ENCODE data around the gene DDX41.
A peak's percentile ranks its signal among the peaks of the same experiment; 100 is the strongest.

The DDX41 gene

DNA sequence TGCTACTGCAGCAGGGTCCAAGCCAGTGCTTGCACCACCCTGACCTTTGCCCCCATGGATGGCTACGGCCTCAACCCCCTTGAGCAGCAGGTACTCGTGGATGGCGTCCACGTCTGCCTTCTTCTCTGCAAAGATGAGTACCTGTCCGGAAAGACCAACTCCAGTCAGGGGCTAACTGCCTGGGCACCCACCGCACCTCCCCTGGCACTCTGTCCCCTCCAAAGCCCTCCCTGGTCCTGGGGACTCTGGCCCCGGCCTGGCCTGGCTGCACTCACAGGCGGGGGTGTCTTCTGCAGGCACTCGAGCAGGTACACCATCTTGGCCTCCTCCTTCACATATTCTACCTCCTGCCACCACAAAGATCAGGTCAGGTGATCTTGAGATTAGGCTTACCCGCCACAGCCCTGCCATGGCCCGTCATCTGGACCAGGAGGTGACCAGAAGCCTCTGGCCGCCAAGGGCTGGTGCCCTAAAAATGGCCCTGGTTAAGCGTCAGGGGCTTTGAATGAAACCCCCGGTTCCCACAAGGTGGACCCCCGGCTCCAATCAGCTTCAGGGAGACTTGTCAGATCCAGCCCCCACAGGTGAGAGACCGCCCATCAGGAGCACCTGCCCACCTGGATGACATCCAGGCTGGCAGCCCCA is 3.9 kb downstream of the DDX41 start:
- no peak for DNase-seq (ENCODE audit: low read depth)

DNA sequence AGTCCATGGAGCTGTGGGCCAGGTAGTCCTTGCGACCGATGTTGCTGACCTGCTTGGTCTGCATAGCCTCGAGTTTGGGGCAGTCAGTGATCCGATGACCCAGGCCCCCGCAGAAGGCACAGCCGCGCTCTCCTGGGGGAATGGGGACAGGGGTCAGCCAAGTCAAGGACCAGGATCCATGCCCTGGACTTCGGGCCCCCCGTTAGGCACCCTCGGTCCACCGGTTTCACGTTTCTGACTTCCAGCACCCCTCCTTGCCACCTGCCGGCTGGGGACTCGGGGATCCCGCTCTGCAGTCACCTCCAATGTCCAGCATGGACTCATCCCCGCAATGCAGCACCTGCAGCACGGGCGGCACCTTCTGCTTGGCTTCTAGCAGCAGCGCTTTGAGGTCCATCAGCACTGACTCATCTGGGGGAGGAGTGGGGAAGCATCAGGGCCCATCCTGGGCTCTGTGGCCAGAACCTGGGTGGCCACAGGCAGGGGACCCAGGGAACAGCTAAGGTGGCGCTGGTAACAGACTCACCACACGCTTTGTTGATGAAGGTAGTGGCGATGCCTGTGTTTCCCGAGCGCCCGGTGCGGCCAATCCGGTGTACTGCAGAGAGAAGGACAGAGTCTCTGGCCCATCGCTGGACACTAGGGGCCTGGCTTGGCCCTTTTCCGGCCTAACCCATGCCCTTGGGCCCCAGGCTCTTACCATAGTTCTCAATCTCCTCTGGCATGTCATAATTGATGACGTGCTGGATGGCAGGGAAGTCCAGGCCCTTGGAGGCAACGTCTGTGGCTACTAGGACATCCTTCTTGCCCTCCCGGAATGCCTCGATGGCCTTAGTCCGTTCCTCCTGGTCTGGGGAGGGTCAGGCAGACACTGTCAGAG is 4.7 kb downstream of the DDX41 start:
- no peak for DNase-seq (ENCODE audit: low read depth)

GRCh38 chr5:177511181-177511580 is 5.6 kb downstream of the DDX41 start:
- DNase-seq (ENCODE audit: low read depth) = no peak

DNA sequence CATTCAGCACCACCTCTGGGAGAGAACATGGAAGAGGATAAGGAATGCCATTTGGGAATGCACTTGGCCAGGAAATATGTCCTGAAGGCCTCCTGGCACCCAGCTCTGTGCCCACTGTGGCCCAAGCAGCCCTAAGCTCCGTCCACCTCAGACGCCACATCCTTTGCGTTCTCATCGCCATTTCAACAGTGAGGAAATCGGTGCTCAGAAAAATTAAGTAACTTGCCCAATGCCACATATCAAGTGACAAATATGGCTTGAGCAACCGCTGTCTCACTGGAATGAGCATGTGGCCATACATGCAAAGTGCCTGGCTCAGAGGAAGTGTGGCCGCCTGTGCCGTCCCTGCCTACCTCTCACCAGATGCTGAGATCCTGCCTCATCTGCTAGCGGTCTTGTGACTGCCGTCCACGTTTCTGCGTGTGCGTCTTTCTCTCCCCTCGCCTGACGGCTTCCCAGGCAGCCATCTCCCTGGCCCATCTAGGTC is 6.2 kb downstream of the DDX41 start:
- DNase-seq (ENCODE audit: low read depth) = peak; percentile 51

- no peak for DNase-seq (ENCODE audit: low read depth)
Measured at GRCh38 chr5:177509991-177510566, 6.7 kb downstream of the DDX41 start.

- DNase-seq (ENCODE audit: low read depth) = no peak
Measured at GRCh38 chr5:177509381-177509951, 7.3 kb downstream of the DDX41 start, which contains the start of gene DOK3. Gene DOK3 (minus strand): TSS chr5:177509826. CDS start chr5:177509540, 286 bp downstream.

DNA sequence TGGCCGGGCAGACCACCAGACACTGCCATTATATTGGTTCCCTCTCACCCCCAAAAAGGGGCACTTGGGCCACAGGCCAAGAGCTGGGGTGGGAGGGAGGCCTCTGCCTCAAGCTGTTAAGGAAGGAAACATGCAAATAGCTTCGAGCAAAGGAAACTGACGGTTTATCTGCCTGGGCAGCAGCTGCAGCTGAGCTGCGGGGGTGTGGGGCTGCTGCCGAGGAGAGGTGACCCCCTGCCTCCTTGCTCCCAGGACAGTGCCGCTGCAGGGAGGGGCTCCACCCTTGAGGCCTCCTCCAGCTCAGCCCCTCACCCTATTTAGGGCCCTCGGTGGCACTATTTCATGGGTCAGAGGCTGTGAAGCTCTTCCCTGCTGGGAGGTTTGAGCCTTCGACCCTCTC is 7.9 kb downstream of the DDX41 start:
- DNase-seq (ENCODE audit: low read depth) = no peak

DNA sequence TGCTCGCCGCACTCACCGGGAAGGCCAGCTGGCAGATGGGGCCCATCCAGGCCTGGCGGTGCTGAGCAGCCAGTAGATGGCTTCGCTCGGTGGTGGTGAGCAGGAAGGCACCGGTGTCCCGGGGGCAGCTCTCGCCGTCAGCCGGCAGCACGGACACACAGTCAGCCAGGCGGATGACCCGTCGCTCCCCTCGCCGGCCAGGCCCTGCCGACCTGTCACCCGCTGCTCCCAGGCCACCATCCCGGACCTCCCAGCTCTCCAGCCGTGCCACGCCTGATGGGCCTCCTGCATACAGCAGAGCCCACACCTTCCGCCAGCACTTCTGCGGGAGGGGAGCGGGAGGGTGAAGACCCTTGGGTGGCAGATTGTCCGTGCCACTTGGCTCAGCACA is 8.5 kb downstream of the DDX41 start:
- DNase-seq (ENCODE audit: low read depth) = no peak

- no peak for DNase-seq (ENCODE audit: low read depth)
Measured at GRCh38 chr5:177507596-177508220, 9.1 kb downstream of the DDX41 start.

GRCh38 chr5:177507165-177507564 is 9.6 kb downstream of the DDX41 start:
- DNase-seq (ENCODE audit: low read depth) = no peak

DNA sequence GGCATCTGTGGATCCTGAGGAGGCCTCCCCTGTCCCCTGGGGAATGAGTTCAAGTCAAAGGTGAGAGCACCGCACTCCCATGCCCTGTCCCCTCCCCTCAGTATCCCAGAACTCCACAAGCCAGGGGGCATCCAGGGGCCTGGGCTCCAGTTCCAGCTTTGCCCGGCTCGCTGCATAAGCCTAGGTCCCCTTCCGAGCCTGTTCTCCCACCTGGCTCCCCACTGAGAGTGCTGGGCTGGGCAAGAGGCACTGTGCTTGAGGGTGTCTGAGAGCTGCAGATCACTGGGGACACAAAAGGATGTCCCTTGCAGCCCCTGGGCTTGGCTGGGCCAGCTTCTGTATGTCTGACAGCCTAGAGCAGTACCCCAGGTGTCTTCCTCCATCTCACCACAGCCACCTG is 11.7 kb downstream of the DDX41 start:
- no peak for DNase-seq (ENCODE audit: low read depth)

GRCh38 chr5:177504086-177505056 is 12.4 kb downstream of the DDX41 start:
- no peak for DNase-seq (ENCODE audit: low read depth)

DNA sequence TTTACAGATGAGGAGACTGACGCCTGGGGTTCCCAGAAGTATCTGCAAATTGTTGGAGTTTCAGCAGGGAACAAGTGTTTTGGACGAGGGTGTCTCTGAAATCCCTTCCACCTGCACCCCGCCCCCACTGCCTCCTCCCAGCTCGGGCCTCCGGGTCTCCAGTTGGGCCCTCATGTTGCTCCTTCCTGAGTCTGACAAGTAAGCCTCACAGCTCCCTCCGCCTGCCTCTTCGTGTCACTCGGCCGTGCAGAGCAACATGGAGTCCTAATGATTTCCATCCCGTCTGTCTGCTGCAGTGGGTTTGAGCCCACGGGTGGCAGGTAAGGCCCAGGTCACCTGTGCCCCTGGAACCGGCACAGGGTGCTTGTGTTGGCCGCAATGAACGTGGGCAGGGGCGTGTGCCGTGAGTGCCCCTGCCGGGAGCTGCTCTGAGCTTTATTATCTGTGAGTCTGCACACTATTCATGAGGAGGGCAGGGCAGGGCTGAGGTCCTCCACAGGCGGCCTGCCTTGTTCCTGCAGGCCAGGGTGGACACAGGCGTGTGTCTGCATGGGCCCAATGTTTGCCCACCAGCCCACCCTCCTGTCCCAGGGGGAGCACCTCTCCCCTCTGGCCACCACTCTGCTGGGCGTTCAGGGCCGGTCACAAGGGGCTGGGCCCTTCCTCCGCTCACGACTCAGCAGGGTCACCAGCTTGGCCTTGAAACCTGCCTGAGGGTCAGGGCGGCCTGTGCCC is 13.2 kb downstream of the DDX41 start:
- DNase-seq (ENCODE audit: low read depth) = no peak

- DNase-seq (ENCODE audit: low read depth) = no peak
Measured at GRCh38 chr5:177502886-177503285, 13.9 kb downstream of the DDX41 start.

- DNase-seq (ENCODE audit: low read depth) = no peak
Measured at GRCh38 chr5:177501874-177502678, 14.7 kb downstream of the DDX41 start.

DNA sequence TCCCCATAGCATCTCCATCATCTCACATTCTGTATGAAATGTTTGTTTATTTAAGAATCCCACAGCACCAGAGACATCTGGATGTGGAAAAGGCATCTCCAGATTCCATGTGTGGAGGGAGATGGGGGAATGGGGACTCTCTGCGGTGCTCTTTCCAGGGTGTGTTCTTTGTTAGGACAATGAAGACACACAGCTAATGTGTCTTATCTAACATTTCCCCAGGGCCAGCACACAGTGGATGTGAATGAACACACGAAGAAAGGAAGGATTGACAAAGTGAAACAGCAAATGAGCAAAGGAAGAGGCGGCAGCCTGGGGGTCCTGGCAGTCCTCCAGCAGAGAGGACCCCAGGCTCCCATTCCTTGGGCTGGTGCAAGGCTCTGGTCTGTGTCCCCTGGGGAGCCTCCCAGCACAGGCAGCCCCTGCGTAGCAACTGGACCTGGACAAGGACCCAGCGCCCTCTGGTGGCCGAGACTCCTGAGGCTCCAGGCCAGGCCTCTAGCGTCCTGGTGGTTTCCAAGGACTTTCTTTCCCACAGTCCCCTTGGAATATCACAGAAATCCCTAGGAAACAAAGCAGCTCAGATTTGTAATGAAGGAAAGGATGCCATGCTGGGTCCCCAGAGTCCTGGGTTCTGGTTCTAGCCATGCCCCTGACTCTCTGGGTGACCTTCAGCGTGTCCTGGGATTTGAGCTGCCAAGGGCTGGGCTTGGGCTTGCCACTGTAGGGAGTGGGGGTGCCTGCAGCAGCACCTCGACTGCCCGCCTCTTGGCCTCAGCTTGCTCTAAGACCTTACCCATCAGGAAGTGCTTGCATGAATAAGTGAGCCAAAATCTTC is 15.9 kb downstream of the DDX41 start:
- peak; percentile 74 for DNase-seq (ENCODE audit: low read depth)

- no peak for DNase-seq (ENCODE audit: low read depth)
Measured at GRCh38 chr5:177499842-177500241, 16.9 kb downstream of the DDX41 start.

DNA sequence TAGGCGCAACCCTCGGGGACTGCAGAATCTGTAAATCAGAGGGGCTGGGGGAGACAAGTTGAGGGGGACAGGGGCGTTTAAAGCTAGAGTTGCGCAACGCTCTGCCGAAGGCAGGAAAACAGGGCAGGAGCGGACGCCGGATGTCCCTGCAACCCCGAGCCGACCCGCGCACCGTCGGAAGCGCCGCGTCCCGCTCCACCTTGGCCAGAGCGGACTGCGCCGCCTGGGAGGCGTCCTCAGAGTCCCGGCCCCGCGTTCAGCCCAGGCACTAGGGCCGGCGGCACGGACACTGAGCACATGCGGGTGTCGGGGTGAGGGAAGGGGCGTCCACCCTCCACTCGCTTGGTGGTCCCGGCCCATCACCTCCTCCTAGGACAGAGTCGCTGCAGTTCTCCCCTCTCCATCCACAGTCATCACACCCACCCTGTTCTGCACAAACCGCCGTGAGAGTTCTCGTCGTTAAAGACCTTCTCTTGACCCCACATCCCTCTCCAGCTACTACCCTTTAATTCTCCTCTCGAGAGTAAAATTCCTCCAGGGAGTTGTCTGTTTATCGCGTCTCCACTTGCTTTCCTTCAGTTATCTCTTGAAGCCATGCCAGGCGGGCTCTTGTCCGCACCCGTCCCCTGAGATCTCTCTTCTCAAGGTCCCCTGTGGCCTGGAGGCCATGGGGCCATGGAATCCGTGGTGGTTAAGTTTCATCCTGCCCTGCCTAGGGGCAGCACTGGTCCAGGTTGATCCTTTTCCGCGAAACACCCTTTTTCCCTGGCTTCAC is 18.6 kb downstream of the DDX41 start:
- DNase-seq (ENCODE audit: low read depth) = no peak

Measured in fibroblast of gingiva (primary cell).